ENCODE data around the gene ITGB1BP1. TPM values are rescaled to one million over a fixed set of nuclear protein-coding genes. Genes with fewer than 3 reads are reported as not detected.
"Not testable (repeated sequence)": the region's sequence is repeated elsewhere in the genome, so short reads cannot be mapped to it uniquely, and the experiment has no call there.

Gene ITGB1BP1
- total RNA-seq, 1 donor from 2014 or later, result 97.0 TPM

DNA sequence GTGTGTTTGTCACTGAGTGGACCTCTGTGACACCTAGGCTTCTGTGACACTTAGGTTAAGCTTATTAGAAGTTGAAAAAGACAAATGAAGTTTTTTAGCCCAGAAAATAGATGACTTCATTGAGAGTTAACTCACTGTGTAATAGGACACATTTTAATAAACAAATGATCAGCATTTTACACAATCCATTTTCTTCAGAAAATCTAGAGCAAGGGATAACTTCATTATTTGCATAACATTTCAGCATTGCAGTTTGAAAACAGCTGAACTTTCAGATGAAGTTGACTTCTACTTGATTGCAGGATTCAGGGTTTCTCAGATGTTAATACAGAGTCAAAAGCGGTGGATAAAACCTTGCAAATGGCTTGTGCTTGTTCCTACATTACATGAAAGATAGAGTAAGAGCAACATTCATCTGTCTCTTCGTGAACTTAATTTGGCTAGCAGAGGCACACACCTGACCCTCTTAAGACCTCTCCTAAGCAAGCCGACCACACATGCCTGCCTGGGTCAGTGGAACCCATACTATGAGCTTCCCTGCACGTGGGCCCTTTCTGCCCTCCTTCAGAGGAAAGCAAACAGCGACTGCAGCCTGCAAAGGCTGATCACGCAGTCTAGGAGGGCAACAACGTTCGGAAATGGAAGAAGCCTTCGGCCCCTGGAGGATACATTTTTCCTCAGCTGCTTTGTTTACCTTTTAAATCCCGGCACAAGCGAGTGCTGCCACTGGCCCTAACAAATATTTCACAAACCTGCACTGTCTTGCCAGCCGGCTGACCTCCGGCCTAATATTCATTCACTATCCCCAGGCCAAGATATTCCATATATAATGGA is 16.6 kb downstream of the ITGB1BP1 start:
- DNase-seq, result no peak
- ATAC-seq (ENCODE audit: poor library complexity), result no peak
- intact Hi-C loops (cut with DNase I), result no loop called here

GRCh38 chr2:9405636-9406035 is 17.7 kb downstream of the ITGB1BP1 start:
- no peak for DNase-seq
- no peak for ATAC-seq (ENCODE audit: poor library complexity)
- intact Hi-C loops (cut with DNase I), result no loop called here

DNA sequence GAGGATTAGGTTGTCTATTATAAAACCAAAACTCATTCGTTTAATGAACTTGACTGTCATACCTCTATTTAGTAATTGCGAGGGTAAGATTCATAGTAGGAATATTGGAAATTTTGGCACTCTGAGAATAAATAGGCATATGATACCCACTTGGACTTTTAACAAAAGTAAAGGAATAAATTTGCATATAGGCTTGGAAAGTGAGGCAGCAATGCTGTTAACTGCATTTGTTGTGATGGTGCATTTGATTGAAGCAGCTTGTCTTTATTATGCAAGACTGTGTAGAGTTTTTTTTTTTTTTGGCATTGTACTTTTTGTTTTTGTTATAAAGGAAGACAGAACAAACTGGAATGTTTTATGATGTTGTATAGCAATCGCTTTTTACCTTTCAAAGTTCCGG is 18.9 kb downstream of the ITGB1BP1 start:
- no peak for ATAC-seq (ENCODE audit: poor library complexity)
- no peak for DNase-seq
- intact Hi-C loops (cut with DNase I), result no loop called here

GRCh38 chr2:9403924-9404323 is 19.4 kb downstream of the ITGB1BP1 start:
- ATAC-seq (ENCODE audit: poor library complexity), result peak; percentile 47
- intact Hi-C loops (cut with DNase I), result no loop called here
- no peak for DNase-seq

DNA sequence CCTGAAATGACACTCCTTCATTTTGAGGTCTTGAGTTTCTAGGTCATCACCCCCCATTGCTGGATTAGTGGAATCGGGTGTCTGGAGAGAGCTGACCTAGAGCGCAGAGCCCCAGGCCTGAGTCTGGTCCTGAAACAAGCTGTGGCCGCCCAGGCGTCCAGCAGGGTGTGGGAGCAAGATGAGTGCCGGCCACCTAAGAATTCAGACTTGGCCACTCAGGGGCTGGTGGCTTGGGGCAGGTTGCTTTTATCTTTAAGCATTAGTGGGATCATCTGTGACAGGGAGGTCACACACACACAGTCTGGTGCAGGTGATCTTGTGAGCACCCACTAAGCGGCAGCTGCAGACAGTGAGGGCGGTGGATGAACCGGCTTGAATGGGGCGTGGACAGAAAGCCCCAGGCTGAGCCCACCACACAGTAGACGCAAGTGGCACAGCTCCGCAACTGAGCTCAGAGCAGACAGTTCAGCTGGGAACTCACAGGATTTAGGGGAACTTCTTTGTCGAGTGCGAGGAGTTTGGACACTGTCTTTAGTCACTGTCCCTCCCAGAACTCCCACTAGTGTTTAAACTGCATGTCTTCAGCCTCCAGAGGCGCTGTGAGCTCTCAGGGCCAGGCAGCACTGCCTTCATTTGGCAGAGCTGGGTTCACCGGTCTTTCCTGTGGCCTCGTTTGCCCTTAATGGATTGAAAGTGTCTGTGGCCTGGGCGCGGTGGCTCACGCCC is 21.5 kb downstream of the ITGB1BP1 start:
- no peak for ATAC-seq (ENCODE audit: poor library complexity)
- intact Hi-C loops (cut with DNase I), result no loop called here
- DNase-seq, result no peak

GRCh38 chr2:9401059-9401547 is 22.2 kb downstream of the ITGB1BP1 start:
- ATAC-seq (ENCODE audit: poor library complexity) (no peak), DNase-seq (no peak)
- intact Hi-C loops (cut with DNase I), result no loop called here

- intact Hi-C loops (cut with DNase I), result no loop called here
- no peak for DNase-seq
- ATAC-seq (ENCODE audit: poor library complexity), result no peak
Observed at GRCh38 chr2:9400268-9401058, 22.9 kb downstream of the ITGB1BP1 start.

DNA sequence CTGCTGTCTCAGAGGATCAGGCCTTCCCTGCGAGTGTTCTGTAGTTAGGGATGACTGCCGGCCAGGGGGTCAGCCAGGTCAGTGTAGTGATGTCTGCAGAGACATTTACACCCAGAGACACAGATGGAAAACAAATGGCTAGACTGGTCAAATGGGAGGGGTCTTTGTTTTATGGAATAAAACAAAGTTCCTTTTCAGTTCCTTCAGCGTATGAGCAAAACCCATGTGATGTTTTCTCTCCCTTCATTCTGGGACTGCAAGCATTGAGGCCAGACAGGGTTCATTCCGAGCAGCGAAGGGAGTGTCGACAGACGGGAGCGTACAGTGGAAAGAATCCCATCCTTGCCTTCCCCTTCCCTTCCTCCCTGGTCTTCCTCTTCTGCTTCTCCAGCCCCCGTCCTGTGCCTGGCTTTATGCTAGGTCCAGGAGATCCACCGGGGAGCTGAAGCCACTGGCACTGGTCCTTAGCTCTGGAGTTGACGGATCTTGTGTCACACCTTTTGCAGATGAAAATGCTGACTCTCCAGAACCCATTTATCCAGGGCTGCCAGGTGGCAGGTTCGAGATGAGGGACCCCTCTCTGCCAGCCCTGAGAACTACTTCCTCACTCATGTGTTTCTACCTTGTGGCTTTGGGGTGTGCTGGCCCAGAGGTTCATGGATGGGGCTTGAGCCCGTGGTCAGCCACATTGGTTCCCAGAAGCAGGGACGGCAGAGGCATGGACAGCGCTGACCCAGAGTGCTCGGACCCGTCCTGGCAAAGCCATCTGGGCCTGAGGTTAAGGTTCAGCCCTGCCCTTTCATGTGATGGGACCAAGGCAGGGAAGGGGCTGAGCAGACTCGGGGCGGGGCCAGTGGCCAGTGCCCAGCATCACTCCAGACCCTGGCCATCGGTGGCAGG is 24.2 kb downstream of the ITGB1BP1 start:
- intact Hi-C loops (cut with DNase I), result no loop called here
- peak; percentile 69 for DNase-seq
- ATAC-seq (ENCODE audit: poor library complexity), result peak; percentile 60

GRCh38 chr2:9398251-9398650 is 25.1 kb downstream of the ITGB1BP1 start:
- intact Hi-C loops (cut with DNase I); DNase-seq; ATAC-seq (ENCODE audit: poor library complexity): not testable (repeated sequence)

- no peak for ATAC-seq (ENCODE audit: poor library complexity)
- DNase-seq, result no peak
- intact Hi-C loops (cut with DNase I), result no loop called here
Observed at GRCh38 chr2:9397201-9397600, 26.1 kb downstream of the ITGB1BP1 start.

DNA sequence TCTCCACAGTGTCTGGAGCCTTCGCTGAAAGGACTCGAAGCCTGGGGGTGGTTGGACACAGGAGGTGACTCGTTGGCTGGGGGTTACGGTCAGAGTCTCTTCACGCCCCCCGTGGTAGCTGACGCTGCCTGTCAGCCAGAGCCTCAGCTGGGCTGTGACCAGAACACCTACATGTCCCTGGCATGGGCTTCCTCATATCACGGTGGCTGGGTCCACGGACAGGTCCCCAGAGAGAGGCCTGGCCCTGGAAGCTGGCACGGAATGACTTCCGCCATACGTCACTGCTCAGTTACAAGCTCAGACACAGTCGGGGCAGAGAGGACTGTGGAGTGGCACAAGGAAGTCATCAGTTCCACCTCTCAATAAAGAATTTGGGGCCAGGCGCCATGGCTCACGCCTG is 28.5 kb downstream of the ITGB1BP1 start:
- intact Hi-C loops (cut with DNase I), result no loop called here
- ATAC-seq (ENCODE audit: poor library complexity), result no peak
- DNase-seq, result no peak

GRCh38 chr2:9392898-9393765 is 30.2 kb downstream of the ITGB1BP1 start:
- DNase-seq, result peak; percentile 64
- intact Hi-C loops (cut with DNase I), result no loop called here
- peak; percentile 47 for ATAC-seq (ENCODE audit: poor library complexity)

DNA sequence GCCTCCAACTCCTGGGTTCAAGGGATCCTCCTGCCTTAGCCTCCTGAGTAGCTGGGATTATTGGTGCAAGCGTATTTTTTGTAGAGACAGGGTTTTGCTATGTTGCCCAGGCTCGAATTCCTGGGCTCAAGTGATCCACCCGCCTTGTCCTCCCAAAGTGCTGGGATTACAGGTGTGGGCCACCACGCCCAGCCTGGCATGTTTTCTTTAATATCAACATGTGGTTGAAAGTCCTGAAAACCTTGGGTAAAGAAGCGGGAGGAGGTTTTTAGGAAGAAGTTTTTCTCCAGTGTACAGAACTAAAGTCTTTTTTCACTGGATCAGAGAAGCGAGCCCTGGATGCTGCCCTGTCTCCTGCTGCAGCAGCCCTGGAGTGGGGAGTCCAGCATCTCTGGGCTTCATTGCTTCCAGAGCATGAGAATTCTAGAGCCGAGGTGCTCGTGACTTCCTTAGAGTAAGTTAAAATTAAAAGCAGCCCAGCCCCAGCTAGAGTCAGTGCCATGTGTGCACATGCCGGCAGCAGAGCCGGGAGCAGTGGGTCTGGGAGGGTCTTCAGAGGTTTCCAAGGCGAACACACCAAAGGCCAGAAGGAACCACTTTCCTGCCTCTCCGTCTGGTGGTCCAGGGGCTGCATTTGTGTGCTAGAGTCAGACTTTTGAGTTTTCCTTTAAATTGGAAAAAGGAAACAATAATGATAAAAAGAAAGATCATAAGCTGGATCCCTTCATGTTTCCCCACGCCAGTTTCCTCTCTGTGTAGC is 31.2 kb downstream of the ITGB1BP1 start:
- intact Hi-C loops (cut with DNase I), result no loop called here
- DNase-seq (no peak), ATAC-seq (ENCODE audit: poor library complexity) (no peak)

DNA sequence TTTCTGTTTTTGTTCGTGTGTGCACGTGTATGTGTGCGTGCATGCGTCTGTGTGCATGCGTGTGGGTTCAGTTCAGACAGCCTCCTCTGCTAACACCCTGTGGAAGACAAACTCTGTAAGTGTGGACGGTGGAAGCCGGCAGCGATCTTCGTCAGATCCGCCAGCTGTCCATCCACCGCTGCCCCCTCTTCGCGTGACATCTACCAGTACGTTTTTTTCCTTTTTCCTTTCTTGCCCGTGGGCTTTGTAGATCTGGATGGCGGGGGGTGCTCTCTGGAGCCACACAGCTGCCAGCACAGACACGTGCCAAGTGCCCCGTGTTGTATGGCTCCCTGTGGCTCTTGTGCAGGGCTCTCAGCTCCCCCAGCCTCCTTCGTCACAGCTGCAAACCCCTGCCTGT is 32.3 kb downstream of the ITGB1BP1 start:
- DNase-seq (no peak), ATAC-seq (ENCODE audit: poor library complexity) (no peak)
- intact Hi-C loops (cut with DNase I), result no loop called here

DNA sequence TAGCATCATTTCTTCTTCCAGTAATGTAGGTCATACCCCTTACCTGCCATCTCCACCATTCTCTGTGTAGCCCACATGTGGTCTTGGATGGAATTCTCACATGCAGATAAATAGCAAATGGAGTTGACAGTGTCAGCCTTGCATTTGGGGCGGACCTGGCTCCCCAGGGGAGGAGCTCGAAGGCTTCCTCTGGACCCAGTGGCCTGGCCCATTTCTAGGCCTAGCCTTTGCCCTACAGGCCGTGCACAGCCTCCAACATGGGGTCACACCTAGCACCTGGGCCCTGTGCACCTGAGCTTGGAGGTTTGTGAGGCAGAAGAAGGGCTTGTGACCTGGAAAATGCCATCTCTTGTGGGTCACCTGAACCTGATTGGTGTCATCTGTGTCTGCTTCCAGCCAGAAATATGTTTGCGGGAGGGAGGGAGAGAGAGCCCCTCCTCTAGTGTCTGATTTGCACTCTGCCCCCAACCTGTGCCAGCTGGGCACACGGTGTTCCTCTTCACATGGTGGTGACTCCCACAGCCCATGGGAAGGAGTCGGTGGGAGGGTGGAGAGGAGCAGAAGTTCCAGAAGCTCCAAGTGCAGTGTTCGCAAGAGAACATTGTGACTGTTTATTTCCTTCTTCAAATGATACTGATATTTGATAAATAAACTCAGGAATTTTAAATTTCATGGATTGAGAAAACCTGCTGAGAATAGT is 33.0 kb downstream of the ITGB1BP1 start:
- DNase-seq (no peak), ATAC-seq (ENCODE audit: poor library complexity) (no peak)
- intact Hi-C loops (cut with DNase I), result no loop called here
